OCI-M2 (cell line): ENCODE measurements around the gene TLK1.

ENCODE experiments used
- DNase-seq: peaks from one replicate; lab custom pipeline; 2025; ENCODE audit not compliant: unreplicated experiment; lab: John Stamatoyannopoulos, UW

Gene TLK1

DNA sequence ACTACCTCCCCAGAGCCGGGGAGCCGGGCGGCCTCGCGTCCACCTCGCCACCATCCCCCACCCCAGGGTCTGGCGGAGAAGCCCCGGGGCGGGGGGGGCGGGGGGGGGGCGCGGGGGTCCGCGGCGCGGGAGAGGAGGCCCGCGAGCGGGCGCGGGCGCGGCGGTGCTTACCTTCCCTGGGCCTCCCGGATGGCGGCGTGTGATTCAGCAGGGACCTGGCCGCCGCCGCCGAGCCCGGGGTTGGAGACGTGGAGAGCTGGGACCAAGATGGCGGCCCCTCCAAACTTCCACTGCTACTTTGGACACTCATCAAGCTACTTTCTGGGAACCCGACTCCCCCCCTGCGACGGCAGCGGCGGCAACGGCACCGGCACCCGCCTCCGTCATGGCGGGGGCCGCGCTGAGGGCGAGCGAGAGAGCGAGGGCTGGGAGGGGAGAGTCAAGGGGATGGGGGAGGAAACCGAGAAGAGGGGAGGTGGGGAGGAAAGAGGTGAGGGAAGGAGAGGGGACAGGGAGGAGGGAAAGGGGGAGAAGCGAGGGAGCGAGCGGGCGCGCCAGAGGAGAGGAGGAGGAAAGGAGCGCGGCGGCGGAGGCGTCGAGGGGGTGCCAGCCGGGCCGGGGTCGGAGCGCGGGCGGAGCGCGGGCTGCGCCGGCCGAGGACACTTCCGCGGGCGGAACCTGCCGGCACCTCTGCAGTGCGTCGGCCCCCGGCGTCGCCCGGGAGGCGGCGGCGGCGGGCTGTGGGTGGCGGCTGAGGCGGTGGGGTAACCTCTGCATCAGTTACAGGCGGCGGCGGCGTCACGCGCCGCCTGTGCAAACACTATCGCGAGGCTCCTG lies at the start of gene TLK1:
TLK1 (minus strand) TSS at position 775 of the 837 bp plus-strand sequence; CDS start at position 310, 465 bp downstream.
- no peak for DNase-seq

- DNase-seq: no peak
Measured at GRCh38 chr2:171210216-171210863, 49.6 kb upstream of the TLK1 start.

DNA sequence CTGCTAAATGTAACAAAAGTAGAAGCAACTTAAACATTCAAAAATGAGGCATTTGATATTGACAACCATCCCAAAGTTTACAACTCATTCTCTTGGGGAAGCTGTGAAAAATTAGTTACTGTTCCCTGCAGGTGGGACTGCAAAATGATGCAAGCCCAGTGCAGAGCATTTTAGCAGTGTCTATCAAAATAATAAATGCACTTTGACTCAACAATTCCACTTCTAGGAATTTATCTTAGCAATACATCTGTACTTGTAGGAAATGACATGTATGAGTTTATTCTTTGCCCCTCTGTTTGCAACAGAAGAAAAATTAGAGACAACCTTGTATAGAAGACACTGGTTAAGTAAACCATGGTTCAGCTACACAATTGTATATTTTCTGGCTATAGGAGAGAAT lies 48.0 kb upstream of the TLK1 start:
- no peak for DNase-seq

- DNase-seq: no peak
Measured at GRCh38 chr2:171206422-171207115, 45.9 kb upstream of the TLK1 start.

GRCh38 chr2:171205551-171205950 lies 44.9 kb upstream of the TLK1 start:
- DNase-seq: no peak

GRCh38 chr2:171201767-171202166 lies 41.1 kb upstream of the TLK1 start:
- DNase-seq: no peak

DNA sequence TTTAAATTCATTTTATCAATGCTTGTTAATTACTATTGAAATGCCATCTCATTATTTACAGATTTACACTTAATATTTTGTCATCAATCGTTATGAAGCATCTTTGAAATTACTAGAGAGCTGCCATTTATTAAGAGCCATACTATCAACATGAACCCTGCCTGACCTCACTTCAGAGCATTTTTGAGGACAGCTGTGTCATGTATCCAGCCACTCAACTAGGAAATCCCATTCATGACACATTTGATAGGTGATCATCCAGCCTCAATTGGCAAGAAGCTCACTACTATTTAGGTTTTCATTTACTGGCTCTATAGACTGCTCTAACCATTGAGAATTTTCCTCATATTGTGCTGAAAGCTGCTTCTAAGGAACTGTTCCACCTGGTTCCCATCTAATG lies 40.6 kb upstream of the TLK1 start:
- no peak for DNase-seq

DNA sequence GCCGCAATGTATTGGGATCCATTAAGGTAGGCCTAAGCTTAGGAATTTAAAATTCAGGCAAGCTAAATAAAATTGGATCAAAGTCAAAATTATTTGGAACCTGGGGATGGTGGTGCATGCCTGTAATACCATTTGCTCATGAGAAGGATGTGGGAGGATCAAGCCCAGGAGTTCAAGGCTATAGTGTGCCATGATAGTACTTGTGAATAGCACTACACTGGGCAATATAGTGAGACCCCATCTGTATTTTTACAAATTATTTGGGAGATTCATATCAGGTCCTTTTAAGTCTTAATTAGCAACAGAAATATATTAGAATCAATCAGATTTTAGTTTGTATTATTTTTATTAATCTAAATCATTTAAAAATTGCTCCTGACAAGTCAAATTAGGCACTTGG lies 39.8 kb upstream of the TLK1 start:
- no peak for DNase-seq

GRCh38 chr2:171191021-171191420 lies 30.3 kb upstream of the TLK1 start:
- no peak for DNase-seq

- DNase-seq: no peak
Measured at GRCh38 chr2:171187819-171188218, 27.1 kb upstream of the TLK1 start.

- DNase-seq: no peak
Measured at GRCh38 chr2:171187177-171187576, 26.5 kb upstream of the TLK1 start.

DNA sequence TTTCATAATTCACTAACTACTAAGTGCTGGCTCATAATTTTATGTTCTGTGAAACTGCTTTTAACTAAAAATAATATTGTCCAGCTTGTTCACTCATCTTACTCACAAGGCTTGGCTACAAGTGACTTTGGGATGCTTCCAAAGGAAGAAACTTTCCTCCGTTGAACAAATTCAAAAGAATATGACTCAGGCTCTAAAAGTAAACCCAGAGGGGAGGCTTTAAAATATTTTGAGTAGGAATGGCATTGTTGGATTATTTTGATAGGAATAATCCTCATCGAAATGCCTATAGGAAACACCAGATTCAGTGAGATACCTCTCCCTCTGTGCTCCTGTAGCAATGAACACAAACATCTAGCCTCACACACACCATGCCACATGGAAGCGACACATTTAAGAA lies 25.2 kb upstream of the TLK1 start:
- no peak for DNase-seq

DNA sequence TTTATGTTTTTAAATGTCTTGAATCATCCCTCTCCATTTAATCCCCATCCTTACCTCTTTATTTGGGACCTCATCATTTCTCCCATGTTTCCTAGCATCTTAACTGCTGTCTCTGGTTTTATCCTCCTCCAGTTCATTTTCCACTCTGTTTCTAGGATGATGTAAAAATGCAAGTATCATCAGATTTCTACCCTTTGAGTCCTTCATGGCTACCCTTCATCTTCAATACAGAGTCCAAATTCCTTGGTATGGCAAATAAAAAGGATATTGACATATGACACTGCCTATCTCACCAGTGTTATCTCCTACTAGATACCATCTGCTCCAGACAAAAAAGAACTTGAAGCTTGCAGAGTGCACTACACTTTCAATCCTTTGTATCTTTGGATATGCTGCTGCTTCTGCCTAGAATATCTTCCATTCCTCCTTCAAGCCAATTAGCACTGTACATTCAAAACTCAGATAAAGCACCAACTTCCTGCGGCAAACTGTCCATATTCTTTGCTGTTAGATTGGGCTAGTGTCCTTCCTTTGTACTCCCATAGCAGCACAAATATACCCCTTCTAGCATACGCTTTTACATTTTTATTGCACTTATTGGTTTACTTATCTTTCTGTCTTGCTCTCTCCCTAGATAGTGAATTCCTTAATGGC lies 24.6 kb upstream of the TLK1 start:
- DNase-seq: no peak

DNA sequence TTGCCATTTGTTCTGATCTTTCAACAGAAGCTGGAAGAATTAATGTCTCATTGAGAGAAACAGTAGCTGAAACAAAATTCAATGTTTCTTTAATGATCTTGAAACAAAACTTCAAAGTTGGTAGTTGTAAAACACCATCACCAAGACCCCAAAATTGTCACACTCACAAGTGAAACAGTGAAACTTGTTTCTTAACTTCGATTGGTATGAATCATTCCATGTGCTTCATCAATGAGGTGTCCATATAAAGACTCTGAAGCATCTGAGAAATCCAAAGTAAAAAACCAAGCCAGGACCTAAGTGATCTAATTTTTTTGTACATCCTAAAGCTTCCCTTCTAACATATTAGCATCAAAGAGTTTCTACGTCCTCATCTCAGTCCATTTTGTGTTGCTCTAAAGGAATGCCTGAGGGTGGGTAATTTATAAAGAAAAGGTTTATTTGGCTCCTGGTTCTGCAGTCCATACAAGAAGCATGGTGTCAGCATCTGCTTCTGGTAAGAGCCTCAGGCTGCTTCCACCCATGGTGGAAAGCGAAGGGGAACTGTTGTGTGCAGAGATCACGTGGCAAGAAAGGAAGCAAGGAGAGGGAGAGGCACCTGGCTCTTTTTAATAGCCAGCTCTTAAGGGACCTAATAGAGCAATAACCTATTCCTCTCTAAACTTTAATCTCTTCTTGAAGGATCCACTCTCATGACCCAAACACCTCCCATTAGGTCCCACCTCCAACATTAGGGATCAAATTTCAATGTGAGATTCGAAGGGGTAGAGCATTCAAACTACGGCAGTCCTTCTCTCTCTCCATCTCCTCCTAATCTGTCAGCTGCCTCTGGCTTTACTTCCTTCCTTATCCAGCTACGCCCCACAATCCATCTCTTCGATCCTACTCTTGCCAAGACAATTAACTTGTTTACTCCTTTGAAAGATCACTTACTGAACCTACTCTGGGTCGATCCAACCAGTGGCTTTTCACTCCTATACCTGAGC lies 20.7 kb upstream of the TLK1 start:
- DNase-seq: no peak

- no peak for DNase-seq
Measured at GRCh38 chr2:171180229-171180930, 19.7 kb upstream of the TLK1 start.

DNA sequence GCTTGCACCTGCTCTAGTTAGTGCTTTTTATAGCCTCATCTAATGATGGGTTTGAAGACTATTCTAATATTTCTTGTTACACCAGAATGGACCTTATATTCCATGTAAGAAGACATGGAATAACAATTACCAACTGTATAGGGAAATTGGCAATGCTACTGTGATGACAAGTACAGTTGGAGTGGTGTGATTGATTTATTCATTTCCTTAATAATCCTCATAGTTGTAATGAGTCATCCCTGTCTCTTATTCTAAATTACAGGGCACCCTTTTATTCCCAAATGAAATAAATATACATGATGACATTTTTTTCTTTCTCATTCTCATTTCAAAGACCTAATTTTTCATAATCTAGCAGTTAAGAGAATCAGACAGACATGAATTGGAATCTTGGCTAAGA lies 18.3 kb upstream of the TLK1 start:
- no peak for DNase-seq

GRCh38 chr2:171176516-171176915 lies 15.8 kb upstream of the TLK1 start:
- DNase-seq: no peak

DNA sequence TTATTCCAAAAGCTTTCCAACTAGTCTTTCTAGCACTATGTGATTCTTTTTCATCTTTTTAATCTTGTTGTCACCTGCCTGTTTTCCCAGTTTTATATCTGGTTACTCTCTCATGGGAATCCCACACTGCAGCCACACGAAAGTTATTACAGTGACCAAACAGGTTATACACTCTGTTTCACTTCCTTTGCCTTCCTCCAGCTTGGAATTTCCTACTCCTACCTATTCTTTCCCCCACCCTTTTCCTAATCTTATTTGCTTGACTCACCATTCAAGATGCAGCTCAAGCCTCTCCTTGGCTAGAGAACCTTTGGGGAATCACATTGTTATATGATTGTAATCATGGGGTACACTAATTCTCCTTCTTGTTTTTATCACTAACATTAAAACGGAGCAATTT lies 13.4 kb upstream of the TLK1 start:
- DNase-seq: no peak

DNA sequence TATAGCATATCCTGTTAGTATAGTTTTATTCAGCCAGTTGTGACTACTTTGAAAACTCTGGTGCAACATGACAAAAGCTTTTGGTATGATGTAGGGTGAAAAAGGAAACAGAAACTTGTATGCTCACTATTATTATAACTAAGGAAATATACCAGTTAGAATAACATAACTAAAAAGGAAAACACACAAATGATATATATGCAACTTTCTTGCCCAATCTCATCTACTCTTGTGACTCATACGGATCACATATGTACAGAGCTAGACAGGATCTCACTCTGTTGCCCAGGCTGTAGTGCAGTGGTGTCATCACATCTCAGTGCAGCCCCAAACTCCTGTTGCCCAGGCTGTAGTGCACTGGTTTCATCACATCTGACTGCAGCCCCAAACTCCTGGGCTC lies 12.4 kb upstream of the TLK1 start:
- no peak for DNase-seq

DNA sequence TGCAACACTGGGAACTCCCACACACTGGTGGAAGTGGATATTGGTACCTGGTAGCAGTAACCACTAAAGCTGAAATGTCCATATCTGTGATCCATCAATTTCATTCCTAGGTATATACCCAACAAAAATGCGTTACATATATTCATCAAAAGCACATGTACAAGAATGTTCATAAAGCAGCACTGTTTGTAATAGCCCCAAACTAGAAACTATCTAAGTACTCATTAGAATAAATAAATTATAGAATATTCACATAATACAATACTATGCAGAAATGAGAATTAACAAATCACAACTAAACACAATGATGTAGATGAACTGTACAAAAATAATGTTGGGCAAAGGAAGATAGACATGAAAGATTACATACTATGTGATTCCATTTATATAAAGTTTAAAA lies 11.1 kb upstream of the TLK1 start:
- DNase-seq: no peak
